Kidney (tissue), 14 donors: ENCODE measurements around the gene RBL2. TPM values are rescaled to one million over a fixed set of nuclear protein-coding genes. Genes with fewer than 3 reads are reported as not detected.

ENCODE experiments used
- DNase-seq, 5 donors: peaks; one replicate each; pipeline ENCODE4 v3.0.0-alpha.2; 2013 to 2020
- FAIRE-seq: peaks from 2 replicates; lab custom pipeline; 2012; peaks lifted over from hg19 to GRCh38; lab: Jason Lieb, UNC
- H3K27ac ChIP-seq, 2 donors: one replicate each; pipeline ENCODE4 v1.7.0; 2013; ENCODE audit warnings: low read depth in 2 of 2, low read length in 2 of 2, inconsistent platforms in 1 of 2
- H3K27me3 ChIP-seq: one replicate; pipeline ENCODE4 v1.7.1; 2013; ENCODE audit warnings: low read length, inconsistent platforms; ENCODE audit not compliant: control insufficient read depth, insufficient read depth
- H3K36me3 ChIP-seq, 3 donors: one replicate each; pipeline versions ENCODE4 v1.7.0 to v1.7.1; 2013; ENCODE audit warnings: low read length in 3 of 3, control low read depth in 1 of 3, inconsistent platforms in 1 of 3; ENCODE audit not compliant: insufficient read depth in 3 of 3, control insufficient read depth in 2 of 3
- H3K4me1 ChIP-seq, 3 donors: one replicate each; pipeline versions ENCODE4 v1.7.0 to v1.7.1; 2013; ENCODE audit warnings: low read length in 3 of 3, inconsistent platforms in 1 of 3, low read depth in 1 of 3; ENCODE audit not compliant: control insufficient read depth in 2 of 3, insufficient read depth in 2 of 3
- H3K4me3 ChIP-seq, 3 donors: one replicate each; pipeline versions ENCODE4 v1.7.0 to v1.8.1; 2013; ENCODE audit warnings: low read length in 3 of 3, control low read depth in 1 of 3, inconsistent platforms in 1 of 3
- H3K9ac ChIP-seq, 3 donors: one replicate each; pipeline versions ENCODE4 v1.7.0 to v1.7.1; 2013; ENCODE audit warnings: low read length in 3 of 3, control low read depth in 1 of 3, inconsistent platforms in 1 of 3
- H3K9me3 ChIP-seq, 3 donors: one replicate each; pipeline versions ENCODE4 v1.7.0 to v1.7.1; 2013; ENCODE audit warnings: low read length in 3 of 3, control low read depth in 1 of 3, inconsistent platforms in 1 of 3; ENCODE audit not compliant: control insufficient read depth in 2 of 3, insufficient read depth in 1 of 3
- CTCF ChIP-seq: IDR thresholded peaks from 3 replicates; pipeline ENCODE4 v1.5.1; 2012; ENCODE audit warnings: mild to moderate bottlenecking, moderate library complexity, borderline replicate concordance; ENCODE audit not compliant: insufficient read depth; ENCODE audit errors: extremely low read depth
- intact Hi-C: fragments of 100-400 bp; cut with DNase I; formaldehyde crosslinking; loops from one replicate; pipeline ENCODE4 v1.11.1; 2022
- polyA plus RNA-seq: library from polyadenylated mRNA; stranded (reverse); fragments of 350-450 nt; fragmentation: Illumina TruSeq; extraction: RNeasy Lipid Tissue Mini Kit (QIAGEN cat#74804); gene quantifications from one replicate; pipeline ENCODE4 v1.2.3, GENCODE V29; 2014; ENCODE audit warnings: low read depth, low replicate concordance; ENCODE audit not compliant: insufficient read depth
- total RNA-seq: library from RNA; stranded (reverse); fragmentation: NEBNext Ultra II Directional; extraction: Animal tissue kit (Norgen Biotek cat#: 25700); gene quantifications from one replicate; pipeline ENCODE4 v1.2.1, GENCODE V29; 2021
- donor health status: control.
- donor health status: control.
- donor health status: control.
- donor health status: control.
- donor health status: control.
- donor health status: DM: yes; HTN: yes; CAD: no.
- donor health status: Normal renal cell carcinoma (clear cell type).

The RBL2 gene
- total and polyA plus RNA-seq, 2 donors from 2014 or later: 22.7 to 67.9 TPM

- Histone ChIP-seq H3K27ac (no peak overlapping the region), H3K4me3 (no peak overlapping the region), H3K4me1 (peaks cover 0 to 4% (median 0%) of the 10 kb centered on the region in 3 donors), H3K9ac (no peak overlapping the region), H3K36me3 (no peaks in the 10 kb centered on the region), H3K9me3 (no peaks in the 10 kb centered on the region), H3K27me3 (no peaks in the 10 kb centered on the region)
- intact Hi-C loops: no loop called here
- TF ChIP-seq CTCF: no peak
- DNase-seq: no peak
- no peak for FAIRE-seq
Observed at GRCh38 chr16:53528797-53529196, 94.5 kb downstream of the RBL2 start.

GRCh38 chr16:53529513-53529912 is 95.2 kb downstream of the RBL2 start:
- Histone ChIP-seq H3K9me3 (no peaks in the 10 kb centered on the region), H3K4me1 (peaks cover 0 to 4% (median 0%) of the 10 kb centered on the region in 3 donors), H3K9ac (no peak overlapping the region), H3K4me3 (no peak overlapping the region), H3K27me3 (no peaks in the 10 kb centered on the region), H3K27ac (no peak overlapping the region), H3K36me3 (no peaks in the 10 kb centered on the region)
- no peak for TF ChIP-seq CTCF
- intact Hi-C loops: no loop called here
- no peak for FAIRE-seq
- no peak for DNase-seq

- no peak overlapping the region for H3K27ac ChIP-seq
- H3K36me3 ChIP-seq: no peaks in the 10 kb centered on the region
- no peak overlapping the region for H3K4me3 ChIP-seq
- DNase-seq (peak in 2 of 5 donors; percentile 32 to 69), FAIRE-seq (no peak)
- H3K9me3 ChIP-seq: no peaks in the 10 kb centered on the region
- peaks cover 0 to 4% (median 0%) of the 10 kb centered on the region in 3 donors for H3K4me1 ChIP-seq
- intact Hi-C loops: no loop called here
- H3K27me3 ChIP-seq: no peaks in the 10 kb centered on the region
- no peak overlapping the region for H3K9ac ChIP-seq
- no peak for TF ChIP-seq CTCF
Observed at GRCh38 chr16:53530046-53530445, 95.8 kb downstream of the RBL2 start.

GRCh38 chr16:53530741-53531140 is 96.5 kb downstream of the RBL2 start:
- intact Hi-C loops: no loop called here
- no peaks in the 10 kb centered on the region for H3K9me3 ChIP-seq
- H3K27me3 ChIP-seq: no peaks in the 10 kb centered on the region
- peaks cover 0 to 4% (median 0%) of the 10 kb centered on the region in 3 donors for H3K4me1 ChIP-seq
- no peak overlapping the region for H3K27ac ChIP-seq
- FAIRE-seq (no peak), DNase-seq (no peak)
- no peak overlapping the region for H3K9ac ChIP-seq
- no peak overlapping the region for H3K4me3 ChIP-seq
- H3K36me3 ChIP-seq: no peaks in the 10 kb centered on the region
- no peak for TF ChIP-seq CTCF
